Measurements from ENCODE around the gene EPX.
A peak's percentile ranks its signal among the peaks of the same experiment; 100 is the strongest.

Gene EPX

DNA sequence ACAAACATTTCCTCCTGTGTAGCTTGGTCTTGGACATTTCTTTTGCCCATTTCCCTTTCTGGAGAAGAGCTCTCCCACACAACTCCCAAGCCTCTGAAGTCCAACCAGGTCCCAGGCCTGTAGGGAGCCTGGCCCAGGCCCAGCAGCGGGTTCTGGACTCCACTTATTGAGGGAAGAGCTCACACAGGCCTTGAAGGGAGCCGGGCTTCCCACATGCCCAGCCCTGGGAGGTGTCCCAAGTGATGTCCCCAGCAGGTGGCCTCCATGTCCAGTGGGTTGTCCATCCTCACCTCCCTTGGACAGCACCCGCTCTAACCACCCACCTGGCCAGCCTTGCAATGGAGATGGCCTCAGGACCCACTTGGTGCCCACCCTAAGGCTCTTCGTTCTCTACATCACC, 5.9 kb upstream of the EPX start:
- DNase-seq: no peak

DNA sequence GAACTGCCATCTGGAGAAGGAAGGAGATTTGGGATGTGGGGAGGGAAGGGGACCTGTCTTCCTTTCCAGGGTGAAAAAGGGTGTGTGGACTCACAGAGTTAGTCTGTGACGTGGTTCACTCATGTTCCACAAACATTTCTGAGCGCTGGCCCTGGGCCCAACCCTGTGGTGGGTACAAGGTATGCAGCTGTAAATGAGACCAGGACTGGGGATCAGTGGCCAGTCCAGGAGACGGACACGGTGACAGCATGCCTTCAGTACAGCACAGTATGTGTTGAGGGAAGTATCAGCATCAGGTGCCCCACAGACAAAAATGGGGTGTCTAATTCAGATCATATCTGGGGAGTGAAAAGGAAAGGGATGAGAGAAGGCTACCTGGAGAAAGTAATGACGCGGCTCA, 5.5 kb upstream of the EPX start:
- DNase-seq: no peak

DNA sequence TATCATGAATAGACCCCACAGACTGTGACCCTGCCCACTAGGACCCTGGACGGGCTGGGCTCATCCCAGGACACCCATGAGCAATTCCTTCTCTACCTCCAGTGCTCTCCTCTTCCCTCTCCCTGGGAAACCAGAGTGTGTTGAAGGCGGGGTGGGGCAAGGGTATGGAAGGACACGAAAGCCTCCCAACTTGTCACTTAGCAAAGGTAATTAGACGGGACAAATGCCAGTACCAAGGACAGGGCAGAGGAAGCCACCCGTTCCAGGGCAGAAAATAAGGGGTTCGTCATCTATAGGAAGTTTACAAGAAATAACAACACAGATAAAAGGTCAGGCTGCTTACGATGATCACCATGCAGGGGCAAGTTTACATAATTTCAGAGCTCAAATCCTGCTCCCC, 4.9 kb upstream of the EPX start:
- no peak for DNase-seq

DNA sequence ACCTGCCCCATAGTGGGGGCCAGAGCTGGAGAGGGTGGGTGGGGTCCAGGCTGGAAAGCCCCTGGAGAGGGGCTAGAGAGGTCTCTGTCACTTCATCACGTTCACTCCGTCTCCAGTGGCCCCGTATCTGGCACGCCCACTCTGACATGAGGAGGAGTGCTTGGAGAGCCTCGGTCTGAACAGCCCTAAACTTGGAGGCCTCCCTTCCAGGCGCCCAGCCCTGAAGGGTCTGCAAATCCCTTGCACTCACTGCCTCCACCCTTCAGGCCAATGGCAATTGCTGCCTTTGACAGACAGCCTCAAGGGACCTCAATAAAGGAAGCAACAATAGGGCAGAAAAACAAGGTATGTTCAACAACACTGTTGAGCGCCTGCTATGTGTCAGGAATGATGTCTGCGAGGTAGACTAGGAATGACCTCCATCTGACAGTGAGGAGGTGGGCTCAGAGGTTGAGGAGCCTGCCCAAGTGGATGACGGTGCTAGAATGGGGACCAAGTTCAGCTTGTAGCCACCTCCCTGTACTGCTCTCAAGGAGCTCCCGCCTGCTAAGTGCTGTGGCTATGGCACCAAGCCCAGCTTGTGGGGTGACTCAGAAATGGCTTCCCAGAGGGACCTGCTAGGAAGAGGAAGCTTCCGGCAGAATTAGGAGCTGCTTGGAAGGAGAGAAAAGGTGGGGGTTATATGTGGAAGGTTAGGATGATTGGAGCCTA, 2.9 kb upstream of the EPX start:
- DNase-seq: no peak

DNA sequence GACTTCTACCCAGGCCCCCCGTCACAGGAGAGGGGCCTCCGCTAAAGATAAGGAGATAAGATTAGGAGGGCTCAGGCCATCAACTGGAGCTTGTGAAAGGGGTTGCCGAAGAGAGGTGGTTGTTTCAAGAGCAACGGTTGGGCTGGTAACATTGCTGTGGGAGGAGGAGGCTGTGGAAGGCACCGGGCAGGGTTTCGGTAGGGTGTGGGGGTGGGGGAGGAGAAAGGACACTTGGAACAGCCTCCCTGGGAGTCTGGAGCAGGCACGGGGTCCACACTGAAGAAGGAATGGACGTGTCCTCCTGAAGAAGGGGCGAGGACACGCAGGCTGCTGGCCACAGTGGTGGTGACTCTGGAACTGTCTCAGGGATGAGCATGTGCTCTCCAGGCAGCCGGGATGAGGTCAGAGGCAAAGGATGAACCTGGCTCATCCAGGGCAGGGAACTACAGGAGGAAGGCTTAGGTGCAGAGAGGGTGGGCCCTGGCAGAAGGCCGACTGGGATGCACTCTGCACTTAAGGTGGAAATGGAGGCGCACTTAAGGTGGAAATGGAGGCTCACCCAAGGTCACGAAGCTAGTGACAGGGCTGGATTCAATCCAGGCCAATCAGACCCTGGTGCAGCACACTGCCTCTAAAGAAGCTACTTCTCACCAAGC, 1.2 kb upstream of the EPX start:
- no peak for DNase-seq

DNA sequence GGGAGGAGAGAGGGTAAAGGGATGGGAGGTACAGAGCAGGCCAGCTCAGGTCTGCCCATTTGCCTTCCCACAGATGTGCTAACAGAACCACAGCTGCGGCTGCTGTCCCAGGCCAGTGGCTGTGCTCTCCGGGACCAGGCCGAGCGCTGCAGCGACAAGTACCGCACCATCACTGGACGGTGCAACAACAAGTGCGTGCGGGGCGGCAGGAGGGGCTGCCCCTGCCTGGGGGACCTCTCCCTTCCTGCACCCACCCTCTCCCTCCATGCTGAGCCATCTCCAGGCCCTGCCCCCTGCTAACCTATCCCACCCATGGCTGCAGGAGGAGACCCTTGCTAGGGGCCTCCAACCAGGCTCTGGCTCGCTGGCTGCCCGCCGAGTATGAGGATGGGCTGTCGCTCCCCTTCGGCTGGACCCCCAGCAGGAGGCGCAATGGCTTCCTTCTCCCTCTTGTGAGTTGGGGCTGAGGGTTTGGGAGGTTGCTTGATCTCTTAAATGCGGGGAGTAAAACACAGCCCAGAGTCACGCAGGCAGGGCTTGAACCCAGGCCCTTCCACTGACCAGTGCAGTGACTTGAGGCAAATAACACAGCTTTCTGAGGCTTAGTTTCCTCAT, 1.2 kb downstream of the EPX start:
- DNase-seq: no peak

DNA sequence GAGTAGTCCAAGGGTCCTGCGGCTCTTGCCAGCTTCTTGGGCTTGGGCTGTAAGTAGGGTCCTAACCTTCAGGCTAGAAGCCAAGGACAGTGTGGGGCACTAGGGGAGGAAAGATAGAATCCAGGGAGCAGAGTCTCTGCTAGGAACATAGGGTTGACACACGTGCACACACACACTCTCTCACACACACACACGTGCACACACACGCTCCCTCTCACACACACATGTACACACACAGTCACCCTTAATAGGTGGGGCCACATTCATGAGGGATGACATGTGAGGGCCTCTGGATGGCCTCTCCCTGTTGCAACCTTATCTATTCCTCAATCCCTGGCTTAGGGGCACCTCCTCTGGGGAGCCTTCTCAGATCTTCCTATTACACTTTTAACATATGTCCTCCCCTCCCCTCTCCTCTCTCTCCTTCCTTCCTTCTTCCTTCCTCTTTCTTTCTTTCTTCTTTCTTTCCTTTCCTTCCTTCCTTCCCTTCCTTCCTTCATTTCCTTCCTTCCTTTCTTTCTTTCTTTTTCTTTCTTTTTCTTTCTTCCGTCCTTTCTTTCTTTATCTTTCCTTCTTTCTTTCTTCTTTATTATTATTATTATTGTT, 3.1 kb downstream of the EPX start:
- DNase-seq: no peak

DNA sequence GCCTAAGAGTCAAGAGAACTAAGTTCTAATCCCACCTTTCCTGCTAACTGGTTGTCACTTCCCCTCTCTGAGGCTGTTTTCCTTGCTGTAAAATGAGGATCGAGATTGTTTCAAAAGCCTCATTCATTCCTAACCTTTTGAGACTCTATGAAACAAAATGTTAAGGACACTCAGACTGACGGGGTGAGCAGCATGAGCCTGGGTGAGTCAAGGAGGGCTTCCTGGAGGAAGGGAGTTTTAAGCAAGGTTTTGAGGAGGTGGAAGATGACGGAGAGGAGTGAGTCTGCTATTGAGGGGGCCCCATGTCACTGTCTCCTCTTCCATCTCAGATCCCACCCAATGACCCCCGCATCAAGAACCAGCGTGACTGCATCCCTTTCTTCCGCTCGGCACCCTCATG, 4.1 kb downstream of the EPX start:
- DNase-seq: no peak

DNA sequence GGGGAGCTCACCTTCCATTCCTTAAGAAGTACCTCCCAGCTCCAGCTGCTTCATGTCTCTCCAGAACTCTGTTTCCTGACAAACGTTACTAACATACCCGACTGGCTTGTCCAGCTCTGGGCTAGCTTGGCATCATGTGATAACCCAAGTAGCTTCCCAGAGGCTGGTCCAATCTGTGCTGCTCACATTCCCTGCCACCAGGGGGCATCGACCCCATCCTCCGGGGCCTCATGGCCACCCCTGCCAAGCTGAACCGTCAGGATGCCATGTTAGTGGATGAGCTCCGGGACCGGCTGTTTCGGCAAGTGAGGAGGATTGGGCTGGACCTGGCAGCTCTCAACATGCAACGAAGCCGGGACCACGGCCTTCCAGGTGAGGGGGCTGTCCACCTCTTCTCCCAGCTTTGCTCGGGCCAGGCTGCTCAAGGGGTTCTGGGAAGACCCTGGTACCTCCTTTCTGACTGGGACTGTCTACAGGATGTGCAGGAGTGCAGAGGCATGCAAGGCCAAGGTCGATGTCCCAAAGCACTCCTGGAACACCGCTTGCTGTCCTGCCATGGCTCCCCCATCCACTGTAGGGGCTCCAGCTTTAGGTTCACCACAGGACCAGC, 7.6 kb downstream of the EPX start:
- DNase-seq: peak; percentile 66

DNA sequence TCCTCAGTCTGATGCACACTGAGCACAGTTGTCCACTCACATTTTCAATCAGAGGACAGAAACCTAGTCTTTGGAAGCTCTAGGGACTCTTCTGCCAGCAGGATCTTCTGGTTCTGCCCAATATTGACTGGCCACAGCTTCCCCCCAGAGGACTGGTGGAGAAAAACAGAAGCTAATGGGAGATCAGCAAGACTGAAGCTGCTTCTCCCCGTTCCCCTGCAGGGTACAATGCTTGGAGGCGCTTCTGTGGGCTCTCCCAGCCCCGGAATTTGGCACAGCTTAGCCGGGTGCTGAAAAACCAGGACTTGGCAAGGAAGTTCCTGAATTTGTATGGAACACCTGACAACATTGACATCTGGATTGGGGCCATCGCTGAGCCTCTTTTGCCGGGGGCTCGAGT, 10.3 kb downstream of the EPX start:
- no peak for DNase-seq

DNA sequence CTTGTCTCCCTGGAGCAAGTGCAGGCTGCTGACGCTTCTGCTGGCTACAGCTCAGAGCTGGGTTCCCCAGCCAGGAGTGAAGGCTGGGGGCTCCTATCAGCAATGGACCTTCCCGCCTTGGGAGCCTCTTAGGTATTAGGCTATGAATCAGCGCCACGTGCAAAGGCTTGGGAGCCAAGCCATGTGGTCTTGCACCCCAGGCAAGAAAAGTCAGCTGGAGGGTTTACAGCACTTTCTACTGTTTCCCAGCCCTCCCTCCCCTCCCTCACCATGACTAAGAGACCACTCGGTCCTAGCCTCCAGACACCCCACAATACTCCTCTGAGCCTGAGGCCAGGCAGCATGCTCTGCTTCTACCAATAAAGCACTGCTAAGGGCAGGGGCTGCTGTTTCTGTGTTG, 12.3 kb downstream of the EPX start:
- DNase-seq: no peak

DNA sequence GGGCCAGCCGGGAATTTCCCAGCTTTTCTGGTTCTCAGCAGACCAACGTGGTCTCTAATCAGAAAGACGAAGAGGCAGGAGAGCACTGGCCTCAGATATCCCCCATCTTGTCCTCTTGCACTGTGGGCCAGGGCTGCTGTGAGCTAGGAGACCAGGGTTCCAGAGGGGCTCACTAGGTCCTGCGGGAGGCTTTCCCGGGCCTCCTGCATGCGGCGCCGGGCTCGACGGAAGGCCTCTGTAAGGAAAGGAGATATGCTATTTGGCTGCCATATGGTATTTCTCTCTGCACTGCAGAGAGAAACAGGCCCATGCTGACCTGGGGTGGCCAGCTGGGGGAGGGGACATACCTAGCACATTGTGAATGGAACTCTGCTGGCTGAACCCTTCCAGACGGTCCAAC, 13.4 kb downstream of the EPX start:
- DNase-seq: no peak

DNA sequence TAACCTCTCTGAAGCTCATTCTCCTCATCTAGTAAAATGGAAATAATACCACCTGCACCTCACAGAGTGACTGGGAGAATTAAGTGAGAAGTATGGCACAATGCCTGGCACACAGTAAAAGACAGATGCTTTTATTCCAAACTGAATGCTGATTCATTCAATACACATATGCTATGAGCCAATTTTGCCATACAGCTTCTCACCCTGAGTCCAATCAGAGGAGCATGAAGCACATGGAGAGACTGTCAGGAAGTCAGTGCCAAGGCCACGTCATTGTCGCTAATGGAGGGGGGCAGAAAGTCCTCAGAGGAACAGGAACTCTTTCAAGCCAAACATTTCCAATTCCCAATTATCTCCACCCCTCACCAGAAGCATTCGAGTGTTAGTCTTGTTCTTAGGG, 14.9 kb downstream of the EPX start:
- DNase-seq: no peak

DNA sequence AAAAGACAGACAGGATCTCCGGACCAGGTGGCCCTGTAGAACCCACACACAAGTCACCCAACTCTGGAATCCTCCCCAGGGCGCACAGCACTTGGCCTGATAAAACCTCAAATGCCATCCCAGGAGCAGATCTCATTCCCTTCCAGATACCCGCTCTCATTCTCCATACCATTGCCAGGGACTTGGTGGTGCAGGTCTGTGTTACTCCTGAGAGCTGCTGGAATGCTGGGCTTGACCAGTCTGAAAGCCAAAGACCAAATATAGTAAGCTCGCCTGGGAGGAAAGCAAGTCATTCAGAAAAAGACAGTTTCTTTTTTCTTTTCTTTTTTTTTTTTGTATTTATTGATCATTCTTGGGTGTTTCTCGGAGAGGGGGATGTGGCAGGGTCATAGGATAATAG, 15.8 kb downstream of the EPX start:
- no peak for DNase-seq

DNA sequence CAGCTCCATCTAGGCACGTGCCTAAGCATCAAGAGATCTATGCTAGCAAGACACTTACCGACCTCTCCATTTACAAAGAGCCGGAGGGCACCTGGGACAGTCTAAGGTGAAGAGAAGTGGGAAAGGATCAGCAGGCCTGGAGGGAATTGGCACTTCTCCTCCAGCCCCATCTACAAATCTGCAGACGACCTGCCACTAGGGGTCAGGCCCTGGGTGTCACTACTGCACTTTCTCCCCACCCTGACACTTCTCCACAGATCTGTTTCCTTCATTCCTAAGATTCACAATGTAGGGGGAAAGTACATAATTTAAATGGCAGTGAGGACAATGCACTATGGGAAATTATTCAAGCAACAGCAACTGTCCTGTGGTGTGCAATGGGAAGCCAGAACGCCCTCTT, 18.4 kb downstream of the EPX start:
- no peak for DNase-seq

DNA sequence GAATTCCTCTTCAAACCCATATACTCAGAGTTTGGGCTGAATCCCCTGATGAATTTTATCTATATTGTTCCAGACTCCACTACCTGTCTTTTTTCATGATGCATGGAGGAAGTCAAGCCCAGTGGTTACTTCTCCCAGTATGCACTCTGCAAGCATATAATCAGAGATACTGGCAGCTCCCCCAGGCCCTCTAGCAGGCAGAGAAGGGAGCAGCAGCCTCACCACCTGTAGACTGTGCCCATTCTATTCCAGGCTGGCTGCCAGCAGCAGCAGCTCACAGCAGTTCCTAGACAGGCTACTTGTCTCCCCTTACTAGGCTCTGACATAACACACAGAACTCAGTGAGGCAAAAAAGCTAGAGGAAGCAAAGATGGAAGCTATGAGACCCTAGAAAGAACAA, 23.2 kb downstream of the EPX start:
- no peak for DNase-seq

DNA sequence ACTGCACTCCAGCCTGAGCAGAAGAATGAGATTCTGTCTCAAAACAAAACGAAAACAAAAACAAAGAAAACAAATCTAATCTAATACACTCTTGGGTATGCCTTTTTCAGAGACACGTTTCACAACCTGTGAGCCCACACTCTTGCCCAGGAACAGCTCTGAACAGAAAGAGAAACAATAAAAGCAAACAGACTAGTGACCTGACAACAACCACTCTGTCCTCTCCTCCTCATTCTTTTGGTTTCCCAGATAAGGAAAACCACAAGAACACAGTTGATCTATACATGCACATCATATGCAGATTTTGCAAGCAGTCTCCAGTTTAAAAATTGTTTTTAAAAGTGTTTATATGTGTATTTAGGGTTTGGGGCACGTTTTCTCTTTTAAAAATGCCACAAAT, 25.2 kb downstream of the EPX start:
- DNase-seq: peak; percentile 35

DNA sequence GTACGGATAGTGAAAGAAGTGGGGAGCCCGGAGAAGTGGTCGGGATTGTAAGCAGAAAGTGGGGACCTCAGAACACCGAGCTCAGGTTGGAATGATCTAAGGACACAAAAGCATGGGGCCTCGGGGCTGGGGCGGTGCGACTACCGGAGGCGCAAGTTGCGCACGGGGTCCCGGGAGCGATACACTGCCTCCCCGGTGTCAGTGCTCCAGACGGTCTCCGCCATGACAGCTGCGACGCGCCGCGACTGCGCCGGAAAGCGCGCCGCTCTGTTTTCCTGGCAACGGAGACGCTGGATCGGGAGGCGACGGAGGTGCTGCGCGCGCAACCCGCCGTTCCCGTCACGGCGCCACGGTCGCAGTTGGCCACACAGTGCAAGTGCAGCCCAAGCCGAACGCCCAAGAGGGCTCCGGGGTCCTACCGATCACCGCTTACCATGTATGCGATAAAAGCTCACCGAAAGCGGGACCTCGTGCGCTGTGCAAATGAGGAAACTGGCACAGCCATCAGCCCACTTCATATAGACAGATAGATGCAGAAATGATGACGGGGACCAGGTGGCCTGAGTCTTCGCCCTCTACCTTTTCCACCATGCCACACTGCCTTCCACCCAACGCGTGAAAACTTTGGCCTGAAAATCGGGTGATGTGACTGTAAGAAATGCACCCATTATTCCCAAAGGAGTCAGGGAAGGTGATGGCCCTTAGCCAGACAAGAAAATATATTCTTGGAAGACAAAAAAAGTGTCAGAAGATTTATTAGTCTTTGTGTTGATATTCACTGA, 26.7 kb downstream of the EPX start, which contains the start of gene MKS1:
Gene MKS1 (minus strand): TSS at position 249 of the 782 bp plus-strand sequence. CDS start 25 bp downstream, at position 224.
- DNase-seq: peak; percentile 95

DNA sequence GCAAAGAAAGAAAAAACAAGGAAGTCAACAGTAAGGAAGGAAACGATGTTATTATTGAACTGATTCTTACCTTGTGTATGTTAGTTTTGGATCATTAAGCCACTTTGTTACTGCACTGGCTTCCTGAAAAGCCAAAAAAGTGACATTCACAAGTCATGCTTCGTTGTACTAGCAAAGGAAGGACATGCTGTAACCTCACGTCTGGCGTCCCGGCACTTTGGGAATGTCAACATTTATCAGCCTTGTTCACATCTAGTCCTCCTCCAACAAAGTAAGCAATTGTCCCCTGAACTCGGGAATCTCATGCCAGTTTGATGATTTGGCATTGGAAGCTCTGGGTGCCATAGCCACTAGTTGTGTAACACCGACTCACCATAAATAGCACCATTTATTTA, 27.3 kb downstream of the EPX start:
- no peak for DNase-seq

DNA sequence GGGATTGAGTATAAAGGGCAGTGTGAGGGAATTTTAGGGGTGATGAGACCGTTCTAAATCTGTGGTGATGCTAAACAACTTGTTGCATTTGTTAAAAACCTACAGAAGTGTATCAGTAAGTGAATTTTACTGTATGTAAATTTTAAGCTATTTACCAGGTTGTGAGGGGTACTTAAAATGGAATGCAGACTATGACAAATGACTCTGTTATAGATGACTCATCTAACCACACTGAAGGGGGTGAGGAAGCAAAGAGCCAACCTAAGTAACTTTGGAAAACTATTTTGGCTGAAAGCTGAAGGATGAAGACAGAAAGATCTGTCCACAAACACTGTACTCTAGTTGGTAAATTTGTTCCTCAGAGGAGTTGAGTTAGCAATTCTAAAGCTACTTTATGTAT, 31.8 kb downstream of the EPX start:
- peak; percentile 63 for DNase-seq

DNA sequence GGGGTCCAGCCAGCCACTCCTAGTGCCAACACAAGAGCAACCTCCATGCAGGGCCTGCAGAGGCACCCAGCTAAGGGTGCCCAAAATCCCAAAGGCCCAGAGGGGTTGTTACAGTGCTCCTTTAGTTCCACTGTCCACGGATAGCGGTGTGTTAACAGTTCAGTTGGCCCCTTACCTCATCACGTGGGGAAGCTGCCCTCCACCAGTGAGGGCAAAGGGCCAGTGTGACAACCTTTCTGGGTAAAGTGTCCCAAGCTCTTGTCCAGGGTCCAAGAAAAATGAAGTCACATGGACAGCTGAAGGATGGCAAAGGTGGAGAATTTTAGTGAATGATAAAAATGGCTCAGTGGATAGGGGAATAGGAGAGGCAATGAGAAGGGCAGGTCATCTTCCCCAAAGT, 35.2 kb downstream of the EPX start:
- DNase-seq: no peak

DNA sequence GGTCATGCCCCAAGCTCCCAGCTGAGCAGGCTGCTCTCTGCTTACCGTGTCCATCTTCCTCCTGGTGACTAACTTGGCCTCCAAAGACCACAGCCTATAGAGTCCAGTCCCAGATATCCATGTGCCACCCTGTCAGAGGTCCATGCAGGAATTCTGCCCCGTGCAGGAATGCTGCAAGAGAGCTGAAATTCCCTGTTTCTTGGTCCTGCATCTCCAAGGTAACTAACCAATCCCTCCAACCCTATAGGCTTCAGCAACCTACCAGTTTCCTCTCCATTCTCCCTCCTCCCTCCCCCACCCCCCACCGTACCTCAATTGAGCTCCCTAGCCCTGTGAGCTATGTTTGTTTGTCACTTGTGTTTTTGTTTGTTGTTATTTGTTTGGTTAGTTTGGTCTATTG, 36.2 kb downstream of the EPX start:
- no peak for DNase-seq

DNA sequence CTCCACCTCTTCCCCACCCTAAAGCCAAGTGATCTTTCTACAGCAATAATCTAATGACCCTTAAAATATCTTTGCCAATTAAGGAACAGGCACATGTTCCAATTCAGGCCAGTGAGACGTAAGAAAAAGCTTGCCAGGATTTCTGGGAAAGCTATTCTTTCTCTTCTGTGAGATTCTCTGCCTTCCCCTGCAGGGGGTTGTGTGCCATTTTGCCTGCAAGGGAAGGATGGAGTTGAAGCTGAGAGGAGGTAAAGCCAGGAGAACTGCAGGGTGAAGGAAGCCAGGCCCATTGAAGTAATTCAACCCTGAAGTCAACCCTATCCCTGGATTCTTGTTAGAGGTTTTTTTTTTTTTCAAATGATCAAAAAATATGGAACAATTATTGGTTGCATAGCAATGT, 36.9 kb downstream of the EPX start:
- no peak for DNase-seq

All from inflammatory macrophage treated with lipopolysaccharide for 4 hours (primary cell).